Measurements from ENCODE around the gene PCNX3. TPM values are rescaled to one million over a fixed set of nuclear protein-coding genes. Genes with fewer than 3 reads are reported as not detected.
A peak's percentile ranks its signal among the peaks of the same experiment; 100 is the strongest.
"Not testable (repeated sequence)": the region's sequence is repeated elsewhere in the genome, so short reads cannot be mapped to it uniquely, and the experiment has no call there.

The PCNX3 gene
- total RNA-seq, 4 donors from 2014 or later, result 24.0 to 40.0 (median 30.9) TPM

DNA sequence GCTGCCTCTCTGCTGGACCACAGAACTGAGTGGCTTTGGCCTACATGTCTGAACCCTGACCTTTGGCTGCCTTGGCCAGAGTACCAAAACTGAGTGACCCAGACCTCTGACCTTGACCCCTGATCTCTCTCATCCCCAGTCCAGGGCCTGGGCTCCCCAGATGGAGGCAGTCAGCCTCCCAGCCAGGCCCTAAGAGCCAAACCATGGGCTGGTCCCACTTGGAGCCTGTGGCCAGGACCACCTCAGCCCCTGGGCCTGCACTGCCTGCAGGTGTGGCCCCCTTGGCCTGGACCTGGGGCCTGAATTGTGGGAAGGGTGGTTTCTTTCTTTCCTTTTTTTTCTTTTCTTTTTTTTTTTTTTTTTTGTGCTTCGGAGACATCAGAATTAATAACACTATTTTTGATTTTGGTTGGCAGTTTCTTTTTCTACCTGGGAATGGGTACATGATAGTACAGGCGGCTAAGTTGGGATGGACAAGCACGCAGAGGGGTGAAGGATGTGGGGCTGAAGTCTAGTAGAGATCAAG lies 21.5 kb downstream of the PCNX3 start:
- DNase-seq, result no peak
- Histone ChIP-seq H3K9me3 (no peaks in the 10 kb centered on the region), H3K4me1 (peaks cover 32 to 70% (median 34%) of the 10 kb centered on the region in 3 donors), H3K27me3 (no peaks in the 10 kb centered on the region), H3K36me3 (peaks cover 27 to 56% (median 31%) of the 10 kb centered on the region in 3 donors), H3K4me3 (no peak overlapping the region), H3K27ac (peak overlapping the region in 3 of 4 donors; percentile 94 to 95 (median 94))
- intact Hi-C loops (cut with DNase I), result no loop called here
- TF ChIP-seq, protein P1, sequence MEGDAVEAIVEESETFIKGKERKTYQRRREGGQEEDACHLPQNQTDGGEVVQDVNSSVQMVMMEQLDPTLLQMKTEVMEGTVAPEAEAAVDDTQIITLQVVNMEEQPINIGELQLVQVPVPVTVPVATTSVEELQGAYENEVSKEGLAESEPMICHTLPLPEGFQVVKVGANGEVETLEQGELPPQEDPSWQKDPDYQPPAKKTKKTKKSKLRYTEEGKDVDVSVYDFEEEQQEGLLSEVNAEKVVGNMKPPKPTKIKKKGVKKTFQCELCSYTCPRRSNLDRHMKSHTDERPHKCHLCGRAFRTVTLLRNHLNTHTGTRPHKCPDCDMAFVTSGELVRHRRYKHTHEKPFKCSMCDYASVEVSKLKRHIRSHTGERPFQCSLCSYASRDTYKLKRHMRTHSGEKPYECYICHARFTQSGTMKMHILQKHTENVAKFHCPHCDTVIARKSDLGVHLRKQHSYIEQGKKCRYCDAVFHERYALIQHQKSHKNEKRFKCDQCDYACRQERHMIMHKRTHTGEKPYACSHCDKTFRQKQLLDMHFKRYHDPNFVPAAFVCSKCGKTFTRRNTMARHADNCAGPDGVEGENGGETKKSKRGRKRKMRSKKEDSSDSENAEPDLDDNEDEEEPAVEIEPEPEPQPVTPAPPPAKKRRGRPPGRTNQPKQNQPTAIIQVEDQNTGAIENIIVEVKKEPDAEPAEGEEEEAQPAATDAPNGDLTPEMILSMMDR (IDR thresholded peaks at IDR 0.05), result no peak
- TF ChIP-seq POLR2A (IDR thresholded peaks at IDR 0.05), result no peak
- WGBS, 2 donors, result 92 to 100% methylated on average over 1 to 3 of the region's 3 CpGs

DNA sequence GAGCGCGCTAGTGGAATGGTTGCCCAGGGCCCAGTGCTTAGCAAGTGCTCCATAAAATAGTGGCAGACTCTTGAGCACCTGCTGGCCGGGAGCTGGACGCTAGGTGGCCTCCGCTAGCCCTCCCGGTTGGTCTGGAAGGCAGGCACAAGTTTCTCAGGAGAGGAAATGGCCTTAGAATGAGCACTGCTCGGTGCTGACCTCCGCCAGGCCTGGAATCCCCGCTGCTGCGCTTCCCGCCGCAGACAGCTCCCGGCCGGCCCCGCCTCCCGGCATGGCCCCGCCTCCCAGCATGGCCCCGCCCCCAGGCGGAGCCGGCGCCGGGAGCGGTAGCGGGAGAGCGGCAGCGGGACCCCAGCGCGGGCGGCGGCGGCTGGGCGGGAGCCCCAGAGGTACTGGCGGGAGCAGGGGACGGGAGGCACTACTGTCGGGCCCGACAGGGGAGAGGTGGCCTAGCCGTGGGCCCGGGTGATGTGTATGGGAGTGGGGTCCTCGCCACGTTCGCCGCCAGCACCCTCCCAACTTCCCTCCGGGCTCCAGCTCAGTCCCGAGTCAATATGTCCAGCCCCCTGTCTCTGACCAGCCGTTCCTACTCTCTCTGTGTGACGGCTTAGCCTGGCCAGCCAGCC lies 22.3 kb downstream of the PCNX3 start, which contains the start of gene SIPA1:
TSS of gene SIPA1 (plus strand) at position 308 of the 626 bp plus-strand sequence. CDS start 2,821 bp downstream, outside the sequence.
- no peaks in the 10 kb centered on the region for H3K9me3 ChIP-seq
- intact Hi-C loops (cut with DNase I), result no loop called here
- 1 to 3% methylated on average over 11 to 20 of the region's 46 CpGs for WGBS, 2 donors
- peaks cover 27 to 56% (median 36%) of the 10 kb centered on the region in 3 donors for H3K36me3 ChIP-seq
- H3K27me3 ChIP-seq, result no peaks in the 10 kb centered on the region
- TF ChIP-seq POLR2A (IDR thresholded peaks at IDR 0.05), result peak in 2 of 4 donors; percentile 69 to 87
- TF ChIP-seq, protein P1 (IDR thresholded peaks at IDR 0.05), result peak in 4 of 6 experiments; percentile 13 to 39 (median 29)
- peaks cover 32 to 78% (median 34%) of the 10 kb centered on the region in 3 donors for H3K4me1 ChIP-seq
- H3K4me3 ChIP-seq, result peak within 1 kb of the TSS; percentile 45 to 87 (median 80)
- DNase-seq, result no peak
- peak within 1 kb of the TSS; percentile 74 to 95 (median 94) for H3K27ac ChIP-seq

DNA sequence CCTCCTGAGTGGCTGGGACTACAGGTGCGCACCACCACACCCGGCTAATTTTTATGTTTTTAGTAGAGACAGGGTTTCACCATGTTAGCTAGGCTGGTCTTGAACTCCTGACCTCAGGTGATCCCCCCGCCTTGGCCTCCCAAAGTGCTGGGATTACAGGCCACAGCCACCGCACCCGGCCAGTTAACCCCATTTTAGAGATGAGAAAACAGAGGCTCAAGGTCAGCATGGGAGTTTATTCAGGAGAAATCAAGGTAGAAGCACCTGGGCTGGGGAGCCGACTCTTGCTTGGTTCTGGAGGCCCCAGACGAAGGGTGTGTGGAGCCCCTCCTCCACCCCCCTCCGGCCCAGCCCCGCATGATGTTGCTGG lies 23.6 kb downstream of the PCNX3 start:
- peaks cover 25 to 50% (median 38%) of the 10 kb centered on the region in 3 donors for H3K36me3 ChIP-seq
- peaks cover 33 to 91% (median 34%) of the 10 kb centered on the region in 3 donors for H3K4me1 ChIP-seq
- H3K27me3 ChIP-seq; H3K9me3 ChIP-seq; intact Hi-C loops (cut with DNase I); DNase-seq: not testable (repeated sequence)
- peak overlapping the region in 3 of 4 donors; percentile 80 to 87 (median 81) for H3K4me3 ChIP-seq
- peak overlapping the region; percentile 74 to 95 (median 94) for H3K27ac ChIP-seq
- 40 to 76% methylated on average over 1 to 6 of the region's 9 CpGs for WGBS, 2 donors

DNA sequence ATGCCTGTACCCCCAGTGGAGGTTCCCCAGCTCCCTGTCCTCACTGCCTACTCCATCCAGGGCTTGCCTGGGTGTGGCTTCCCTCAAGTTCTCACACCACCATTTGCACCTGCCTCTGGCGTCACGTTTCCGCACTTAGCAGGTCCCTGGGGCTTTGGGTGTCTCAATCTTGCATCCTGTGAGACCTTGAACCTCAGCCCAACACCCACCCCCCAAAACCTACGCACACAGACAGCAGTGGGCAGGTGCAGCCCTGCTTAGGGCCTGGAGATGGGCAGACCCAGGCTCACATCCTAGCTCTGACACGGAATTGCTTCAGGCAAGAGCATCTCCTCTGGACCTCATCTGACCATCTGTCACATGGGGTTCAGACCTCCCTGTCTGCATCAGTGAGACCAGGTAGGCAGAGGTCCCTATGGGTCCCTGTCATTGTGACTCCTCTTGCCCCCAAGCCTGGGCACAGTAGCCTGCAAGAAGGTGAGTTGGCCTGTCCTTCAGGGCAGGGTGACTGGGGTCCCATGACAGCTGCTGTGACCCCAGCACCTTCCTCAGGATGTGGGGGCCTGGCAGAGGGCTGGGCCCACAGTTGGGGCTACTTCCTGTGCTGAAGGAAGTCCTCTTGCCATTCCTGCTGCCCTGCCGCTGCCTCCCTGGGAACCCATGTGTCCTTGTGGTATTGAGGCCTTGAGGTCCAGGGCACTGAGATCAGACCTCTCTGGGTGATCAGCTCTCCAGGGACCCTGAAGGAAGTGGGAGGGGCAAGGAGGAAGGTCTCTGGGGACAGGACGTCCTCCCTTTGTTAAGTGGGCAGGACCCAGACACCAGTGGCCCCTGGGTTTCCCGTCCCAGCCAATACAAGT lies 24.3 kb downstream of the PCNX3 start:
- Histone ChIP-seq H3K36me3 (peaks cover 20 to 50% (median 33%) of the 10 kb centered on the region in 3 donors), H3K9me3 (no peaks in the 10 kb centered on the region), H3K4me3 (peak overlapping the region in 2 of 4 donors; percentile 80 to 81), H3K27ac (peak overlapping the region; percentile 74 to 95 (median 94)), H3K27me3 (no peaks in the 10 kb centered on the region), H3K4me1 (peaks cover 34 to 97% (median 37%) of the 10 kb centered on the region in 3 donors)
- TF ChIP-seq, protein P1 (IDR thresholded peaks at IDR 0.05), result no peak
- no peak for TF ChIP-seq POLR2A (IDR thresholded peaks at IDR 0.05)
- WGBS, 2 donors, result 50 to 55% methylated on average over 4 to 6 of the region's 8 CpGs
- peak; percentile 67 for DNase-seq
- intact Hi-C loops (cut with DNase I), result no loop called here

DNA sequence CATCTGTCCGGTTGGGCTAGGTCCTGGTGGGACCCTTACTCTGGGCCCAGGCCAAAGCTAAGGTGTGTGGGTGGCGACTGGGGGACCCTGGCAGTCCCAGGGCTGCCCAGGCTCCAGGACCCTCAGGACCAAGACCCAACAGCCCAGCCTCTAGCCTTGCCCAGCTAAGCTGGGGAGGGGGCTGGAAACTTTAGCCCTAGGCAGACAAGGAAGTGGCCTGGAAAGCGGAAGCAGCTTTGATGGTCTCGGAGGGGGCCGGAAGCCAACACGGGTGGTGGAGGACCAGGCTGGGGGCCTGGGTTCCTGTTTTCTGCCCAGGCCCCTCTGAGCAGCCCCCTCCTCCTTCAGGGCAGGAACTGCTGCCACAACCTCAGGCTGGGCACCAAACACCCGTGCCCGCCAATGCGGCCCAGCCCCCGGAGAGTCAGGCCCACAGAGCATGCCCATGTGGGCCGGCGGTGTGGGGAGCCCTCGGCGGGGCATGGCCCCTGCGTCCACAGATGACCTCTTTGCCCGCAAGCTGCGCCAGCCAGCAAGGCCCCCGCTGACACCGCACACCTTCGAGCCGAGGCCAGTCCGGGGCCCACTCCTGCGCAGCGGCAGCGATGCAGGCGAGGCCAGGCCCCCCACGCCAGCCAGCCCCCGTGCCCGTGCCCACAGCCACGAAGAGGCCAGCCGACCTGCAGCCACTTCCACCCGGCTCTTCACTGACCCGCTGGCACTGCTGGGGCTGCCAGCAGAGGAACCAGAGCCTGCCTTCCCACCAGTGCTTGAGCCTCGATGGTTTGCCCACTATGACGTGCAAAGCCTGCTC lies 25.1 kb downstream of the PCNX3 start:
- Histone ChIP-seq H3K36me3 (peaks cover 11 to 50% (median 24%) of the 10 kb centered on the region in 3 donors), H3K4me3 (peak overlapping the region in 3 of 4 donors; percentile 5 to 81 (median 80)), H3K27ac (peak overlapping the region; percentile 74 to 95 (median 94)), H3K4me1 (peaks cover 34 to 94% (median 37%) of the 10 kb centered on the region in 3 donors), H3K27me3 (no peaks in the 10 kb centered on the region), H3K9me3 (no peaks in the 10 kb centered on the region)
- no peak for DNase-seq
- intact Hi-C loops (cut with DNase I), result no loop called here
- 65 to 79% methylated on average over 4 to 18 of the region's 35 CpGs for WGBS, 2 donors
- TF ChIP-seq, protein P1 (IDR thresholded peaks at IDR 0.05), result no peak
- no peak for TF ChIP-seq POLR2A (IDR thresholded peaks at IDR 0.05)
